Fibroblast of pulmonary artery (primary cell): ENCODE results near the gene RSU1.

ENCODE experiments used
- DNase-seq: peaks from one replicate; pipeline ENCODE4 v3.0.0-alpha.2; 2010; ENCODE audit warnings: low read depth
- H3K4me3 ChIP-seq: replicated peaks from 2 replicates; pipeline ENCODE4 v1.5.1; 2011; ENCODE audit warnings: low read depth, mild to moderate bottlenecking, control low read depth, low read length, moderate library complexity
- CTCF ChIP-seq: IDR thresholded peaks from 2 replicates; pipeline ENCODE4 v1.5.1; 2011; ENCODE audit warnings: mild to moderate bottlenecking, control low read depth, low read length, inconsistent platforms; ENCODE audit errors: missing control alignments

The RSU1 gene

GRCh38 chr10:16816171-16816570 is 1.1 kb downstream of the RSU1 start:
- DNase-seq = no peak
- peak overlapping the region; percentile 87 for H3K4me3 ChIP-seq
- TF ChIP-seq CTCF = no peak

GRCh38 chr10:16814012-16814411 is 3.2 kb downstream of the RSU1 start:
- no peak overlapping the region for H3K4me3 ChIP-seq
- DNase-seq = no peak
- TF ChIP-seq CTCF = no peak

GRCh38 chr10:16812676-16813075 is 4.5 kb downstream of the RSU1 start:
- no peak overlapping the region for H3K4me3 ChIP-seq
- DNase-seq = no peak
- no peak for TF ChIP-seq CTCF

GRCh38 chr10:16811765-16812164 is 5.5 kb downstream of the RSU1 start:
- no peak overlapping the region for H3K4me3 ChIP-seq
- no peak for DNase-seq
- no peak for TF ChIP-seq CTCF

- no peak for TF ChIP-seq CTCF
- no peak for DNase-seq
- H3K4me3 ChIP-seq = no peak overlapping the region
These were observed 5.9 kb downstream of the RSU1 start for GRCh38 chr10:16811292-16811691.

GRCh38 chr10:16809074-16809718 is 8.0 kb downstream of the RSU1 start:
- H3K4me3 ChIP-seq = no peak overlapping the region
- peak; percentile 66 for TF ChIP-seq CTCF
- DNase-seq = peak; percentile 68

- no peak overlapping the region for H3K4me3 ChIP-seq
- no peak for TF ChIP-seq CTCF
- no peak for DNase-seq
These were observed 13.1 kb downstream of the RSU1 start for GRCh38 chr10:16804123-16804522.
